ENCODE measurements around the gene IFT172.

GRCh38 chr2:27537287-27537686, 47.7 kb upstream of the IFT172 start:
- TF ChIP-seq CTCF (conservative IDR thresholded peaks at IDR 0.05; ENCODE audit: low read length) (no peak), EZH2phosphoT487 (IDR thresholded peaks at IDR 0.05; ENCODE audit: borderline replicate concordance) (no peak)

Data from Loucy (cell line).